IMR-90 (cell line): ENCODE measurements around the gene NPB. TPM values are rescaled to one million over a fixed set of nuclear protein-coding genes. Genes with fewer than 3 reads are reported as not detected.
A peak's percentile ranks its signal among the peaks of the same experiment; 100 is the strongest.

Experiments
- ATAC-seq: fragments of 200-7000 bp; cut with Tn5 transposase; 2 replicates; pipeline ENCODE4 v1.9.1; 2020; ENCODE audit warnings: low read depth, mild to moderate bottlenecking, moderate library complexity
- BruUV-seq: library from RNA; stranded (reverse); fragments of 400-500 nt; replicated peaks from 2 replicates; lab custom pipeline; 2021; lab: Mats Ljungman, UMichigan
- CTCF ChIA-PET: fragments of 300-600 bp; formaldehyde crosslinking; extraction: SDS; loops from one replicate; lab custom pipeline; 2021; ENCODE audit warnings: antibody characterized with exemption; lab: Yijun Ruan, JAX
- POLR2A ChIA-PET: fragments of 300-600 bp; sonication (Branson Sonifier 250); formaldehyde crosslinking; loops from one replicate; lab custom pipeline; 2022; ENCODE audit warnings: antibody characterized with exemption; ENCODE audit not compliant: unreplicated experiment; lab: Charles Lee
- DNase-seq: peaks from one replicate; pipeline ENCODE4 v3.0.0; 2013
- H2AFZ ChIP-seq: replicated peaks from 2 replicates; pipeline ENCODE3; 2013; ENCODE audit warnings: low read length, mild to moderate bottlenecking; ENCODE audit not compliant: poor library complexity
- H2AK5ac ChIP-seq: 2 replicates; pipeline ENCODE4 v1.6.1; 2013; ENCODE audit warnings: low read depth, low read length, inconsistent platforms
- H2AK9ac ChIP-seq: replicated peaks from 2 replicates; pipeline ENCODE3; 2013; ENCODE audit warnings: mild to moderate bottlenecking, low read depth, low read length, moderate library complexity; ENCODE audit not compliant: poor library complexity
- H2BK120ac ChIP-seq: 2 replicates; pipeline ENCODE4 v1.6.1; 2013; ENCODE audit warnings: low read depth, low read length, inconsistent platforms
- H2BK15ac ChIP-seq: 3 replicates; pipeline ENCODE4 v1.6.1; 2013; ENCODE audit warnings: low read depth, low read length, inconsistent platforms
- H2BK20ac ChIP-seq: 2 replicates; pipeline ENCODE4 v1.6.1; 2013; ENCODE audit warnings: low read depth, mild to moderate bottlenecking, inconsistent platforms, low read length, moderate library complexity
- H2BK5ac ChIP-seq: 2 replicates; pipeline ENCODE4 v1.6.1; 2013; ENCODE audit warnings: mild to moderate bottlenecking, low read depth, low read length, inconsistent platforms; ENCODE audit not compliant: poor library complexity, severe bottlenecking
- H3K14ac ChIP-seq: replicated peaks from 2 replicates; pipeline ENCODE4 v1.6.1; 2013; ENCODE audit warnings: low read depth, low read length, inconsistent platforms
- H3K18ac ChIP-seq: 2 replicates; pipeline ENCODE4 v1.6.1; 2013; ENCODE audit warnings: low read depth, low read length, control low read depth
- H3K23ac ChIP-seq: 2 replicates; pipeline ENCODE4 v1.6.1; 2013; ENCODE audit warnings: low read depth, low read length, inconsistent platforms
- H3K27ac ChIP-seq: 2 replicates; pipeline ENCODE4 v1.5.1; 2013; ENCODE audit warnings: mild to moderate bottlenecking, control low read depth, low read length; ENCODE audit not compliant: insufficient read depth
- H3K27me3 ChIP-seq: 2 replicates; pipeline ENCODE4 v1.6.1; 2013; ENCODE audit warnings: low read length; ENCODE audit not compliant: control insufficient read depth, insufficient read depth
- H3K36me3 ChIP-seq: 2 replicates; pipeline ENCODE4 v1.6.1; 2013; ENCODE audit warnings: low read length, mixed read lengths; ENCODE audit not compliant: control insufficient read depth, insufficient read depth
- H3K4ac ChIP-seq: 2 replicates; pipeline ENCODE4 v1.6.1; 2013; ENCODE audit warnings: low read depth, low read length, inconsistent platforms
- H3K4me1 ChIP-seq: 2 replicates; pipeline ENCODE4 v1.6.1; 2013; ENCODE audit warnings: low read length, mixed read lengths; ENCODE audit not compliant: control insufficient read depth, insufficient read depth
- H3K4me2 ChIP-seq: 2 replicates; pipeline ENCODE4 v1.6.1; 2013; ENCODE audit warnings: low read depth, mild to moderate bottlenecking, control low read depth, low read length, moderate library complexity
- H3K4me3 ChIP-seq: 2 replicates; pipeline ENCODE4 v1.5.1; 2013; ENCODE audit warnings: low read depth, mild to moderate bottlenecking, control low read depth, low read length, moderate library complexity; ENCODE audit not compliant: insufficient read depth
- H3K56ac ChIP-seq: 2 replicates; pipeline ENCODE4 v1.6.1; 2013; ENCODE audit warnings: low read length, inconsistent platforms; ENCODE audit not compliant: insufficient read depth; ENCODE audit errors: extremely low read depth
- H3K79me1 ChIP-seq, 2 experiments: 2 replicates each; pipeline ENCODE4 v1.6.1; 2013; ENCODE audit warnings: low read length in 2 of 2, inconsistent platforms in 1 of 2, low read depth in 1 of 2
- H3K9ac ChIP-seq: 2 replicates; pipeline ENCODE4 v1.6.1; 2013; ENCODE audit warnings: low read depth, low read length, control low read depth
- H3K9me1 ChIP-seq: 2 replicates; pipeline ENCODE4 v1.6.1; 2013; ENCODE audit warnings: low read length, inconsistent platforms; ENCODE audit not compliant: insufficient read depth
- H3K9me3 ChIP-seq: 2 replicates; pipeline ENCODE4 v1.6.1; 2013; ENCODE audit warnings: low read length; ENCODE audit not compliant: control insufficient read depth, insufficient read depth
- H4K20me1 ChIP-seq: 2 replicates; pipeline ENCODE4 v1.6.1; 2013; ENCODE audit warnings: low read length, inconsistent platforms; ENCODE audit not compliant: insufficient read depth
- H4K5ac ChIP-seq: 2 replicates; pipeline ENCODE4 v1.6.1; 2013; ENCODE audit warnings: mild to moderate bottlenecking, low read depth, low read length, control low read depth
- H4K8ac ChIP-seq, 2 experiments: 2 replicates each; pipeline ENCODE4 v1.6.1; 2013; ENCODE audit warnings: low read depth in 2 of 2, low read length in 2 of 2, control low read depth in 1 of 2, inconsistent platforms in 1 of 2
- H4K91ac ChIP-seq: 2 replicates; pipeline ENCODE4 v1.6.1; 2013; ENCODE audit warnings: low read depth, low read length, inconsistent platforms; ENCODE audit not compliant: insufficient read depth
- BHLHE40 ChIP-seq: fragments of 150-350 bp; IDR thresholded peaks from 2 replicates; pipeline ENCODE4 v1.6.1; 2016; ENCODE audit warnings: mild to moderate bottlenecking, low read depth, low read length
- CEBPB ChIP-seq: IDR thresholded peaks from 2 replicates; pipeline ENCODE4 v1.6.1; 2012; ENCODE audit warnings: low read depth, low read length, improper control_type of control experiment
- CHD1 ChIP-seq: IDR thresholded peaks from 2 replicates; pipeline ENCODE4 v1.6.1; 2012; ENCODE audit warnings: low read depth, low read length, improper control_type of control experiment
- ELK1 ChIP-seq: fragments of 150-350 bp; IDR thresholded peaks from 2 replicates; pipeline ENCODE4 v1.6.1; 2016; ENCODE audit warnings: low read depth, mild to moderate bottlenecking, low read length, moderate library complexity, borderline replicate concordance
- FOS ChIP-seq: fragments of 150-350 bp; IDR thresholded peaks from 2 replicates; pipeline ENCODE4 v1.6.1; 2016; ENCODE audit warnings: low read depth, low read length
- MAFK ChIP-seq: IDR thresholded peaks from 2 replicates; pipeline ENCODE4 v1.6.1; 2012; ENCODE audit warnings: low read depth, low read length, improper control_type of control experiment
- MXI1 ChIP-seq: IDR thresholded peaks from 2 replicates; pipeline ENCODE4 v1.6.1; 2012; ENCODE audit warnings: low read depth, mild to moderate bottlenecking, low read length, moderate library complexity, borderline replicate concordance
- SMC3 ChIP-seq: fragments of 150-350 bp; IDR thresholded peaks from 2 replicates; pipeline ENCODE4 v1.6.1; 2016; ENCODE audit warnings: low read depth, mild to moderate bottlenecking, antibody characterized with exemption, low read length, moderate library complexity
- WGBS, 2 experiments: methylation state at CpG; one replicate each; pipeline versions ENCODE4 v1.1.5 to v1.1.7; 2013; ENCODE audit warnings: missing lambda C conversion rate in 2 of 2; ENCODE audit not compliant: insufficient read length in 1 of 2; ENCODE audit errors: extremely low coverage in 2 of 2; 5-methylcytosine and 5-hydroxymethylcytosine counted together
- dilution Hi-C: fragments of 300-500 bp; cut with HindIII; formaldehyde crosslinking; loops from one replicate; pipeline ENCODE4 v1.14.3; 2018; ENCODE audit warnings: low sequenced_read_pairs; ENCODE audit not compliant: unreplicated experiment
- in situ Hi-C: fragments of 300-500 bp; cut with MboI; formaldehyde crosslinking; loops from 3 replicates; pipeline ENCODE4 v1.14.3; 2019; ENCODE audit warnings: low sequenced_read_pairs, inconsistent platforms, mixed read lengths
- intact Hi-C: fragments of 100-400 bp; cut with micrococcal nuclease; formaldehyde crosslinking; loops from 2 replicates; pipeline ENCODE4 v1.10.0; 2022
- polyA plus RNA-seq, 3 experiments: library from polyadenylated mRNA; depleted of rRNA; stranded (reverse); fragments of >200 nt; gene quantifications; 2 replicates each; pipeline ENCODE4 v1.2.3, GENCODE V29; 2012; ENCODE audit warnings: low replicate concordance in 1 of 3
- total RNA-seq: library from RNA; depleted of rRNA; stranded (reverse); fragments of >200 nt; gene quantifications from 2 replicates; pipeline ENCODE4 v1.2.3, GENCODE V29; 2012
- TF ChIP-seq, protein P1 (sequence below): conservative IDR thresholded peaks from 2 replicates; pipeline ENCODE4 v1.5.1; 2012; ENCODE audit warnings: mild to moderate bottlenecking, low read depth, low read length, improper control_type of control experiment

NPB gene
- total and polyA plus RNA-seq, 2 of the 4 experiments (the other 2 are of a cell fraction): 0.51 TPM; not detected in 1

GRCh38 chr17:81901167-81902022 lies 643 bp upstream of the NPB start:
- Histone ChIP-seq H2BK5ac (no peak overlapping the region), H3K56ac (no peak overlapping the region), H3K4me3 (peak overlapping the region; percentile 51; the same call in 1 of the 2 replicates), H3K23ac (peak overlapping the region; percentile 42; the same call in 1 of the 2 replicates), H2BK15ac (no peak overlapping the region), H3K27me3 (no peaks in the 10 kb centered on the region), H2BK20ac (no peak overlapping the region), H4K8ac (no peak overlapping the region), H4K20me1 (peaks cover 26% of the 10 kb centered on the region), H2AFZ (peak overlapping the region; percentile 84), H4K5ac (no peak overlapping the region), H3K9ac (no peak overlapping the region), H3K14ac (no peak overlapping the region), H2AK9ac (no peak overlapping the region), H3K27ac (no peak overlapping the region), H3K9me3 (no peaks in the 10 kb centered on the region), H3K79me1 (peaks cover 2 to 35% of the 10 kb centered on the region in 2 experiments; a peak in 3 of 4 replicates), H4K91ac (no peak overlapping the region), H3K4me1 (peaks cover 14% of the 10 kb centered on the region), H3K18ac (no peak overlapping the region), H3K4me2 (peak overlapping the region; percentile 45), H3K36me3 (peaks cover 27% of the 10 kb centered on the region), H3K4ac (peak overlapping the region; percentile 24; the same call in 1 of the 2 replicates), H2BK120ac (no peak overlapping the region), H2AK5ac (no peak overlapping the region), H3K9me1 (peaks cover 13% of the 10 kb centered on the region; the same call in 1 of the 2 replicates)
- dilution Hi-C loops (no loop called here), intact Hi-C loops (no loop called here), in situ Hi-C loops (no loop called here)
- TF ChIP-seq CEBPB: no peak
- no peak for TF ChIP-seq FOS
- TF ChIP-seq MAFK: no peak
- no peak for TF ChIP-seq MXI1
- TF ChIP-seq CHD1: no peak
- TF ChIP-seq, protein P1, sequence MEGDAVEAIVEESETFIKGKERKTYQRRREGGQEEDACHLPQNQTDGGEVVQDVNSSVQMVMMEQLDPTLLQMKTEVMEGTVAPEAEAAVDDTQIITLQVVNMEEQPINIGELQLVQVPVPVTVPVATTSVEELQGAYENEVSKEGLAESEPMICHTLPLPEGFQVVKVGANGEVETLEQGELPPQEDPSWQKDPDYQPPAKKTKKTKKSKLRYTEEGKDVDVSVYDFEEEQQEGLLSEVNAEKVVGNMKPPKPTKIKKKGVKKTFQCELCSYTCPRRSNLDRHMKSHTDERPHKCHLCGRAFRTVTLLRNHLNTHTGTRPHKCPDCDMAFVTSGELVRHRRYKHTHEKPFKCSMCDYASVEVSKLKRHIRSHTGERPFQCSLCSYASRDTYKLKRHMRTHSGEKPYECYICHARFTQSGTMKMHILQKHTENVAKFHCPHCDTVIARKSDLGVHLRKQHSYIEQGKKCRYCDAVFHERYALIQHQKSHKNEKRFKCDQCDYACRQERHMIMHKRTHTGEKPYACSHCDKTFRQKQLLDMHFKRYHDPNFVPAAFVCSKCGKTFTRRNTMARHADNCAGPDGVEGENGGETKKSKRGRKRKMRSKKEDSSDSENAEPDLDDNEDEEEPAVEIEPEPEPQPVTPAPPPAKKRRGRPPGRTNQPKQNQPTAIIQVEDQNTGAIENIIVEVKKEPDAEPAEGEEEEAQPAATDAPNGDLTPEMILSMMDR: no peak
- TF ChIP-seq BHLHE40: no peak
- TF ChIP-seq ELK1: no peak
- no peak for TF ChIP-seq SMC3
- peak; percentile 18 for ATAC-seq
- DNase-seq: no peak
- ChIA-PET CTCF (no interaction called here), POLR2A (interaction anchor here (0.9 kb wide), 1 partner anchor 14 kb away, joined by 3 read pairs; no protein-coding TSS in a partner anchor)
- no TSS peak for BruUV-seq
- WGBS, 2 experiments: 95% methylated on average over 4 of the region's 21 CpGs; no CpG with 5 or more reads in 1 of the 2 experiments
